Bone marrow (tissue), 2 donors: ENCODE results near the gene TAF3.

Experiments used
- DNase-seq, 2 donors: peaks; one replicate each; lab custom pipeline; 2025; lab: John Stamatoyannopoulos, UW

TAF3 gene

DNA sequence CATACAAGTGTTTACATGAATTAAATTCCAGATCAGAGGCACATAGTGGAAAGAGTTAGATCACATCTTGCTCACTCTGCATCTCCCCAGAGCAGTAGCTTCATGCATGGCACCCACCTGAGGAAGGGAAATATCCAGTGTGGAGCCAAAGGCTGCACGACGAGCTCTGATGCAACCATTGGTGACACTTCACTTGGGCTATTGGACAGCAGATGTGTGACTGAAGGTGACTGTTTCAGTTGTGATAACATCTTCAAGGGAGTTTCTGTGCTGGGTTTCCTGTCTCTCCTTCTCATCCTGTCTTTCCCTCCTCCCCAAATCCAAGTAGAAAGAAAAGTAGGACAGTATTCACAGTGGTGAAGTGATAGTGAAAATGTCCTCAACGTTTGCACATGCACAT is 115.0 kb downstream of the TAF3 start:
- DNase-seq = no peak

- no peak for DNase-seq
These were observed 115.5 kb downstream of the TAF3 start for GRCh38 chr10:7933757-7934156.

GRCh38 chr10:7937315-7937945 is 119.1 kb downstream of the TAF3 start:
- no peak for DNase-seq

DNA sequence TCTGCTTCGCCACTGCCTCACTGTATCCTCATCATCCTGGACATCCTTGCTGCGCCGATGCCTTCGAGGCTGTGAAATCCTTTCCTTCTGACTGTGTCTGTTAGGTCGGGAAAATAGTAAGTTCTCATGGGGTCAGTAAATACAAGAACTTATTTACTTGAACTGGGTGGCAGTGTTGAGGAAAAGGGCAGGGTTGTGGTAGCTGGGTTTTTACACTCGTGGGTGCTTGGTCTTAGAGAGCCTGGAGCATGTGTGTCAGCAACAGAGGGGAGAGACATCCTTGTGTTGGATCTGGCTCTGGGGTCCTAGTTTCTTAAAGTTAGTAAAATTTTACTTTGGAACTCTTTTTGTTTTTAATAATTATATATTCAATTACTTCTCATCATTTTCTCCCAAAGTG is 123.3 kb downstream of the TAF3 start:
- no peak for DNase-seq

GRCh38 chr10:7942316-7942715 is 124.0 kb downstream of the TAF3 start:
- DNase-seq = no peak

DNA sequence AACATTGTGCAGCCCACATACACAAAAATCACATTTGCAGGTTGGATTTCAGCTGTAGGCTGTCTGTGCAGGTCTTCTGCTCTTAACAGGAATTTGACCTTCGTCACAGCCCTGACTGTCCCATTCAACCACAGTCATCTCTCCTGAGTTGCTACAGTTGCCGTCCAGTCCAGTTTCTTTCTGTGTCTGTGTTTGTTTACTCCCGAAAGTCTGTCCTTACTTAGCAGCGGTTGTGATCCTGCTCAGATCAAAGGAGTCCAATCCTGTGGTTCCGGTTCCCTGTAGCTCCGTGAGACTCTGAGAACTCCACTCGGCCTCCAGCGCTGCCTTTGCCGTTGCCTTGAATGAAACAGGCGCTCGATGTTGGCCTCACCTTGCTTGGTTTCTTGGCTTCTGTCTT is 124.6 kb downstream of the TAF3 start:
- DNase-seq = no peak

DNA sequence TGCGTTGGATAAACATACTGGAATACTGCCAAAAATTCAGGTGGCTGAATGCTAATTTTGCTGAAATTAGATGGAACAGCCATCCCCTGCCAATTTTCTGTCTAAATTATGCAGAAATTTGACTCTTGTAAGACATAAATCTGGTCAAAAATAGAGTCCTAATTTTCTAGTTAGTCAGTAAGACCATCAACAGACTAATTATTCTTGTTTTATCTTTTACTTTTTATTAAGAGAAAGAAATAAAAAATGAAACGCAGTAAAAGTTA is 125.8 kb downstream of the TAF3 start:
- no peak for DNase-seq

GRCh38 chr10:7944537-7944936 is 126.2 kb downstream of the TAF3 start:
- no peak for DNase-seq

DNA sequence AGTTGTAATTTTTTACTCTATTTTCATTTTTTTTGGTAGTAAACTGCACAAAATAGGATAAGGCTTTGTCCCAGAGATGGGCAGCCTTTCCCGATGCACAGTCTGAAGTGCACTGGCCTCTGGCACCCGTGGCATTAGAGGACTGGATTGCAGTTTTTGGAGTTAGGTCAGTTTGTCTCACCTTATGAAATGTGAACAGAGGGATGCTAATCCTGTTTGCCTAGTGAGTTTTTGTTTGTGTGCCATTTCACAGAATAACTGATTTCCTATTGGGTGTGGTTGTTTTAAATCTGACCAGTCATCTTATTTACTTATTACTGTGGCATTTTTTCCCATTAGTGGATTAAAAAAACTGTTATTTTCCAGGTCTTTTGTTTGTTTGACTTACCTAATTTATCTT is 126.7 kb downstream of the TAF3 start:
- DNase-seq = no peak

- DNase-seq = no peak
These were observed 127.3 kb downstream of the TAF3 start for GRCh38 chr10:7945469-7946187.

DNA sequence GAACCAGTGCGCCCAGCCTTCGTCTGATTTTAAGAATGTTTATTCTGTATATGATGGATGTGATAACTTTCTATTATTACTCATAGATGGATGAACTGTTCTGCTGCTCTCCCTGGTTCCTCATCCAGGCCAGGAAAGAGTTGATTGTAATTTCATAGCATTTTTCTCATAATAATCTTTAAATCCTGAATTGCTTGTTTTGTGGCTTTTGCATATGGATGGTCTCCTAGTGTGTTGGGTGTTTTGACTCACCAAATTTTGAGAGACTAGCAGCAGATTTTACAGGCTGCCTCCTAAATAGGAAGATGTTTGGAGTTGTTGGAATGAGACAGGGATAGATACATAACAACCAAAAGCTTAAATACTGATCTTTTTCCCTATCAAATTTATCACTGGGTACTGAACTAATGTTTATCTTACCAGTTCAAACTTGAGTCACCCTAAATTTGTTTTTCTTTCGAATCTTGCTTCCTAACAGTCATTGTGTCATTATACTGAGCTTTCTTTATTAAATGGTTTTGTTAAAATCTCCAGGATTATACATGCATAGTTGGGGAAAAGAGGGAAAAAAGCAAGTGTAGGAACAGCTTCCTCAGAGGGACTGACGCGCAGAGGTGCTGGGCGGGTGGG is 130.2 kb downstream of the TAF3 start:
- DNase-seq = no peak

DNA sequence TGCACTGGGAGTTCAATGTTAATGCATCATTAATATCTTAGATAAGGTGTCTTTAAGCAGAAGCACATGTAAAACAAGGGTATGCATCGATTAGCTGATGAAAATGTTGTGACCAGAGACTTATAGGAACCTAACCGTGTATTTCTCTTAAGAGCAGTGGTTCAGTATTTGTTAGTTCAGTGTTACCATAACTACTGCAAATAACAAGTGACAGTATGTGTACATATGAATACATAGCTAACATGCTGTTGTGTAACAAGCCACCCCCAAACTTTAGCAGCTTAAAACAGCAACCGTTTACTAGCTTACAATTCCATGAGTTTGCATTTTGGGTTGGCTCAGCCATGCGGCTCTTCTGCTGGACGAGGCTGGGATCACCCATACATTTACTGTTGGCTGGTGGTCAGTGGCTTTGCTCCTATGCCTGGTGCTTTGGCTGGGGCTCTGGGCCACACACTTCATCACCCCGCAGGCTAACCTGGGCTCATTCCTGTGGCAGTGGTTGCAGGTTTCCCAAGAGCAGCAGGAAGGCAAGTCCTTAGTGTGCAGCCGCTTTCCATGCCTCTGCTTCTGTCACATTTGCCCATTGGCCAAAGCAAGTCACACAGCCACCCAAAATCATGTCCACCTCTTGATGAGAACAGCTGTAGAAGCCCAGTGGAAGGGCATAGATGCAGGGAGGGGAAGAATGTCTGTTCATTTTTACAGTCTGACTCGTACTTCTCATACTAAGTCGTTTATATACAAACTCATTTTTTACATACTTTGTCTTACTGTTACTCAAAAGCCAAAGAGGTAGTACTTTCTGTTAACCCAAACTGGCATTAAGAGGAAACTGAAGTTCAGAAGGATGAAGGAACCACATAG is 132.9 kb downstream of the TAF3 start:
- DNase-seq = no peak

- no peak for DNase-seq
These were observed 134.0 kb downstream of the TAF3 start for GRCh38 chr10:7952266-7952665.

DNA sequence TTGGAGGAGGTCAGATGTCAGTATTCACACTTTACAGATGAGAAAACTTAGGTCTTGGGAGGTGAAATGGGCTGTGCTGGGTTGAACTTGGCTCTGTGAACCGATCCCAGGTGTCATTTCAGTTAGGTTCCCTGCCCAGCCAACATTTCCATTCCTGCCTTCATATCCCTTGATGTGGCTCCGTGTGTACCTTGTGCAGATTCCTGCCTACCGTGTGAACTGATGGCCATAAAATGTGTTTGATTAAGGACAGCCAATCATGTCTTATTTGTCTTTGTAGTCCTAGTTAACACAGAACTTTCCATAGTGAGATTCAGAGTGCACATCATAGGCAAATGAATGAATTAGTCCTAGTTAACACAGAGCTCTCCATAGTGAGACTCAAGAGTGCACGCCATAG is 135.1 kb downstream of the TAF3 start:
- no peak for DNase-seq

GRCh38 chr10:7955446-7955845 is 137.1 kb downstream of the TAF3 start:
- no peak for DNase-seq

DNA sequence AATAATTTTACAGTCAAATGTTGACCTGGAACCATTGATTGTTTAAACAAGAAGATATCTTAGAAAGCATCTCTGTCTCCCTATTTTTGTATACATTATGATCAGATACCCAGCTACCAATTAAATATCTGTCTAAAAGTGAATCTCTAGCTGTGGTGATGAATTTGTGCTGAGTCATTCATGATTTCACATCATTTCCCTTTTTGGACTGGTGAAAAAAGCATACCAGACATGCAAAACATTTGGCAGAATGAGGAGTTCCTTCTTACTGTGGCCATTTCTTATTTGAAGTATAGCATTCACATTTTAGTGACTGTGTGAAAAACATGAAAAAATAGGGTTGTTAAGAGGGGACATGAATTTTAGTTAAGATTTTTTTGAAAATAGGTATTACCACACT is 138.2 kb downstream of the TAF3 start:
- peak in 1 of 2 donors; percentile 79 for DNase-seq

DNA sequence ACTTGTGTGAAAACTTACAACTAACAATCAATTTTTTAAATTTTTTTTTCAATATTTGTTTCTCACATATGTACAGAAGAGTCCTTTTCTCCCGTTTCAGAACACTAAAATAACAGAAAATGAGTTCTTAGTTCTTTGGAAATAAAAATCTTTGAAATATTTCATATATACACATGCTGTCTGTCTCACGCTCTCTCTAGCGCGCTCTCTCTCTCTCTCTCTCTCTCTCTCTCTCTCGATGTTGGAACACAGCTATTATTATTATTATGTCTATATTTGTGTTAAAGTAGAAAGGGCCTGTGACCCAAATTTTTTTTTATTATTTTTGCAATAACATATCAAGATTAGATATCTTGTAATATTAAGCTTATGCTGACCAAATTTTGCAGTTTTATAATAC is 139.3 kb downstream of the TAF3 start:
- no peak for DNase-seq

- no peak for DNase-seq
These were observed 140.1 kb downstream of the TAF3 start for GRCh38 chr10:7958442-7958841.

GRCh38 chr10:7960108-7960507 is 141.8 kb downstream of the TAF3 start:
- no peak for DNase-seq

DNA sequence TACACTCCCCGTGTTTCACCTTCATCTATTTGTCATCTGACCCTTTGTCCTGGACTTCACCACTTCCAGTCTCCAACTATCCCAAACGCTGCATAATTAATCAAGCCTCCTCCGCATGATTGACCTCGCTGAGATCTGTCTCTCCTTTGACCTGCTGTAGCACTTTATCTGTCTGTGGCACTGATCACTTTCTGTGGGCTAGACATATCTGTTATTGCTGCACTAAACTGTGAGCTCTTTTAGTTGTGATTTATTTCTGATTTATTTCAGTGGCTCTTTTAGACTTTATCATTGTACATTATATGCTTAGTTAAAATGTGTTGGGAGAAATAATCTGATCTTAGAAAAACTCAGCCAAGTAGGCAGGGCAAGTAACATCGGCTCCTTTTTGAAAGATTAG is 144.3 kb downstream of the TAF3 start:
- DNase-seq = no peak

DNA sequence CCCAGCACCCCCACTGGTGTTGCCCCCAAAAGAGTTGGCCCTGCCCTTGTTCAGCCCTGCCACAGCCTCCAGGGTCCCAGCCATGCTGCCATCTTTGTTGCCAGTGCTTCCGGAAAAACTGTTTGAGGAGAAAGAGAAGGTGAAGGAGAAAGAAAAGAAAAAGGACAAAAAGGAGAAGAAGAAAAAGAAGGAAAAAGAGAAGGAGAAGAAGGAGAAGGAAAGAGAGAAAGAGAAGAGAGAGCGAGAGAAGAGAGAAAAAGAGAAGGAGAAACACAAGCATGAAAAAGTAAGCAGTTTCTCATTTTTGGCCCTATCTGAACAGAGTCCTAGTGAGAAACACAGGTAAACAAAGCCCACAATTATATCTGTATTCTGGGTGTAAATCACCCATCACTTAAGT is 147.2 kb downstream of the TAF3 start:
- no peak for DNase-seq

- no peak for DNase-seq
These were observed 148.7 kb downstream of the TAF3 start for GRCh38 chr10:7967035-7967434.
